Neutrophil (primary cell): ENCODE data around the gene ZBTB42.

Source experiments
- H3K27ac ChIP-seq: fragments of 200-600 bp; sonication (generic); 2 replicates; pipeline ENCODE4 v1.5.1; 2016; ENCODE audit warnings: mild to moderate bottlenecking, moderate library complexity
- H3K27me3 ChIP-seq: fragments of 200-600 bp; sonication (generic); 2 replicates; pipeline ENCODE4 v1.6.0; 2016; ENCODE audit warnings: mild to moderate bottlenecking
- H3K36me3 ChIP-seq: fragments of 200-600 bp; sonication (generic); 2 replicates; pipeline ENCODE4 v1.5.1; 2017
- H3K4me1 ChIP-seq, 2 experiments: fragments of 200-600 bp in 1 of 2; sonication (generic) in 1 of 2; 1 replicate in 1 of 2; 2 replicates in 1 of 2; pipeline versions ENCODE4 v1.5.1 to v1.6.1; 2013 to 2016; ENCODE audit warnings: low read depth in 1 of 2, low read length in 1 of 2, mild to moderate bottlenecking in 1 of 2, moderate library complexity in 1 of 2; ENCODE audit not compliant: control insufficient read depth in 1 of 2, insufficient read depth in 1 of 2
- H3K4me3 ChIP-seq, 2 experiments: fragments of 200-600 bp in 1 of 2; sonication (generic) in 1 of 2; 1 replicate in 1 of 2; 2 replicates in 1 of 2; pipeline ENCODE4 v1.5.1; 2013 to 2016; ENCODE audit warnings: low read depth in 1 of 2, low read length in 1 of 2, mild to moderate bottlenecking in 1 of 2, moderate library complexity in 1 of 2
- H3K9me3 ChIP-seq: fragments of 200-600 bp; sonication (generic); 2 replicates; pipeline ENCODE4 v1.5.1; 2016
- TF ChIP-seq, protein P1 (sequence below): fragments of 200-600 bp; sonication (generic); IDR thresholded peaks from 2 replicates; pipeline ENCODE4 v1.5.1; 2016; ENCODE audit warnings: antibody characterized with exemption

The ZBTB42 gene

DNA sequence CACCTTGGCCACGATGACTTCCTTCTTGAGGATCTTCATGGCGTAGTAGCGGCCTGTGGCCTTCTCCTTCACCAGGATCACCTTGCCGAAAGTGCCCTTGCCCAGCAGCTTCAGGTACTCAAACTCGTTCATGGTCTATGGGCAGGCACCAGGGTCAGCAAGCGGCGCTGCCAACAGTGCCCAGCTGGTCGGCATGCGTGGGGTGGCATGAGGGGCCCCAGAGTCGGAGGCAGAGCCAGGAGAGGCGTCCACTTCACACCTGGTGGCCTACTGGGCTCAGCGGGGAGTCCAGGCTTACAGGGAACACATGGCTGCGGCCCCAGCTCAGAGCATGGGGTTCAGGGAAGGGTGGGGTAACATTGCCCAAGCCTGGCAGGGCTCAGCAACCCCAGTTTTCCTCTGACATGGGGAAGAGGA lies 25.8 kb upstream of the ZBTB42 start:
- H3K4me3 ChIP-seq: no peak overlapping the region
- H3K4me1 ChIP-seq: no peaks in the 10 kb centered on the region
- no peaks in the 10 kb centered on the region for H3K27me3 ChIP-seq
- H3K27ac ChIP-seq: no peak overlapping the region
- peaks cover 94% of the 10 kb centered on the region for H3K36me3 ChIP-seq
- TF ChIP-seq, protein P1, sequence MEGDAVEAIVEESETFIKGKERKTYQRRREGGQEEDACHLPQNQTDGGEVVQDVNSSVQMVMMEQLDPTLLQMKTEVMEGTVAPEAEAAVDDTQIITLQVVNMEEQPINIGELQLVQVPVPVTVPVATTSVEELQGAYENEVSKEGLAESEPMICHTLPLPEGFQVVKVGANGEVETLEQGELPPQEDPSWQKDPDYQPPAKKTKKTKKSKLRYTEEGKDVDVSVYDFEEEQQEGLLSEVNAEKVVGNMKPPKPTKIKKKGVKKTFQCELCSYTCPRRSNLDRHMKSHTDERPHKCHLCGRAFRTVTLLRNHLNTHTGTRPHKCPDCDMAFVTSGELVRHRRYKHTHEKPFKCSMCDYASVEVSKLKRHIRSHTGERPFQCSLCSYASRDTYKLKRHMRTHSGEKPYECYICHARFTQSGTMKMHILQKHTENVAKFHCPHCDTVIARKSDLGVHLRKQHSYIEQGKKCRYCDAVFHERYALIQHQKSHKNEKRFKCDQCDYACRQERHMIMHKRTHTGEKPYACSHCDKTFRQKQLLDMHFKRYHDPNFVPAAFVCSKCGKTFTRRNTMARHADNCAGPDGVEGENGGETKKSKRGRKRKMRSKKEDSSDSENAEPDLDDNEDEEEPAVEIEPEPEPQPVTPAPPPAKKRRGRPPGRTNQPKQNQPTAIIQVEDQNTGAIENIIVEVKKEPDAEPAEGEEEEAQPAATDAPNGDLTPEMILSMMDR: no peak
- no peaks in the 10 kb centered on the region for H3K9me3 ChIP-seq

DNA sequence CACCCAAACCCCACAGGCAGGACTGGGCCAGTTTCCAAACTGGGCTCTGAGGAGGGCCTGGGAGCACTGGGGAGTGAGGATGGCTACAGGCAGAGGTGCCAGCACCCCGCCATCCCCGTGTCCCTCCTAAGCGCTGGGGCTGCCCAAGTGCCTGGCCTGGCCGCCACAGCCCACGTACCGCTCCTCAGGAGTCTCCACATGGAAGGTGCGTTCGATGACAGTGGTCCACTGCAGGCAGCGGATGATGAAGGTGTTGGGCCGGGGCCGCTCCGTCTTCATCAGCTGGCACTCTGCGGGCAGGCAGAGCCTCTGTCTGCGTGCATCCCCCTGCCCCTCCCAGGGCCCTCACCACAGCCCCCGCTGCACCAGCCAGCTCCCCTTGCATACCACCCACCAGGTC lies 24.4 kb upstream of the ZBTB42 start:
- Histone ChIP-seq H3K27me3 (no peaks in the 10 kb centered on the region), H3K36me3 (peaks cover 94% of the 10 kb centered on the region), H3K27ac (no peak overlapping the region), H3K9me3 (no peaks in the 10 kb centered on the region), H3K4me1 (no peaks in the 10 kb centered on the region), H3K4me3 (no peak overlapping the region)
- TF ChIP-seq, protein P1: no peak

DNA sequence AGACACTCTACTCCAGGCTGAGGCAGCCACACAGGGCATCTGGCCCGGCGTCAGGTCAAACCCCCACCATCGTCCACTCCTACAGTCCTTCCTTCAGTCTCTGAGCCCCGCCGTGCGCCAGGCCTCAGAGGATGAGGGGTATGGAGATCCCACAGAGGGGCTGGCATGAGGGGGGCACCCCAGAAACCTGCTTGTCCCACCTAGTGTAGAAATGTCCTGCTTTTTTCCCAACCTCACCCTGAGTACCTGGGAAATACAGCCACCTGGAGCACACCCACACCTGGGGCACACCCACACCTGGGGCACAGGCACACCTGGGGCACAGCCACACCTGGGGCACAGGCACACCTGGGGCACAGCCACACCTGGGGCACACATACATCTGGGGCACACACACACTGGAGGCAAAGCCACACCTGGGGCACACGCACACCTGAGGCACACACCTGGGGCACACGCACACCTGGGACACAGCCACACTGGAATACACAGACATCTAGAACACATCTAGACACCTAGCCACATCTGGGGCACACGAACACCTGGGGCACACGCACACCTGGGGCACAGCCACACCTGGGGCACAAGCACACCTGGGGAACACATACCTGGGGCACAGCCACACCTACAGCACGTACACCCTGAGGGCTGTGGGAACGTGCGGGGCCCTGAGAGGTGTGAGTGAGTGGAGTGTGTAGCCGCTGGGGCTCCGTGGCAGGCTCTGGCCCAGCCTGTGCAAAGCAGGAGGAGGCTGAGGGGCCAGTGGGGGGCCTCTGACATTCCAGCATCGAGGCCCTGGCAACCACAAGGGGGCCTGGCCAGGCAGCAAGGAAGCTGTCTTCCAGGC lies 23.7 kb upstream of the ZBTB42 start:
- H3K9me3 ChIP-seq: no peaks in the 10 kb centered on the region
- H3K4me1 ChIP-seq: no peaks in the 10 kb centered on the region
- no peak overlapping the region for H3K4me3 ChIP-seq
- TF ChIP-seq, protein P1: no peak
- H3K27ac ChIP-seq: no peak overlapping the region
- peaks cover 94% of the 10 kb centered on the region for H3K36me3 ChIP-seq
- no peaks in the 10 kb centered on the region for H3K27me3 ChIP-seq

DNA sequence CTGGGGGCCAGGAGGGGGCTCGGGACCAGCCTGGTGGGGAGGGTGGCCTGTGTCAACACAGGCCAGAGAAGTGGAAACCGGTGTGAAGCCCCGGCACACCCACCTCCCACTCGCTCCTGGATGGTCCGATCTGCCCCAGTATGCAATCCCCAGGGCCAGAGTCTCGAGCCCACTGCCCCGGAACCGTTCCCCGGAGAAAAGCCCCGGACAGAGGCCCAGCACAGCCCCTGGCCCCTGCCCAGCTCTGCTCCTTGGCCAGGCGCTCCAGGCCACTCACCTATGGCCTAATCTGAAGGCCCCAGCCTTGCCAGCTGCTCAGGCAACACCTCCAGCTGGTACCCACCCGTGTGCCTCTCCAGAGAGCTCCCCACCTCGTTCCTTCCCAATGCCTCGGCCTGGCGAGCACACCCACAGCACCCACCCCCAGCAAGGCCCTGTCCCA lies 23.1 kb upstream of the ZBTB42 start:
- Histone ChIP-seq H3K27ac (no peak overlapping the region), H3K27me3 (no peaks in the 10 kb centered on the region), H3K4me1 (no peaks in the 10 kb centered on the region), H3K36me3 (peaks cover 93% of the 10 kb centered on the region), H3K4me3 (no peak overlapping the region), H3K9me3 (no peaks in the 10 kb centered on the region)
- TF ChIP-seq, protein P1: no peak

DNA sequence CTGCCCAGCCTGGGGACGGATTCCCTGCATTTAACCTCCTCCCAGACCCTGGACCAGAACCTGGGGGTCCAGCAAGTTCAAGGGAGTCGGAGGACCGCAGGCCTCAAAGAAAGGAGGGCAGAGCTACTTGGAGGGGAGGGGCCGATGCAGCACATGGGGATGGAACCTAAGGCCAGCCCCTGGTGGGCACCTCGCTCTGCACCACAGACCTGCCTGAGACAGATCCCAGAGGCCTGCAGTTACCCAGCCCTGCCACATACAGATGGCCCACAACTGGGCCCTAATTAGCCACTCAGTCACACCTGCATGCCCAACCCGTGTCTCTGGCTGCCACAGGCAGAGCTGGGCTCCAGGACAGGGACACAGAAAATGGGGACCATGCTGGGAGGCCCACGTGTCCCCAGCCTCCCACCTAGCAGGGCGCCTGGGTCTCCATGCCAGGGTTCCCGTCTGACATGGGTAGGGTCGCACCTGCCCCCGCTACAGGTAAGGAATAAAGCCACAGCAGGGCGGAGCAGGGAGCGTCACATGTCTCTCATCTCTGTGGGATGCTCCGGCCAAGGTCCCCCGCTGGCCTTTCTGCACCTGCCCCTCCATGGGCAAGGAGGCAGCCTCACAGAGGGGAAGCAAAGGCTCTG lies 22.1 kb upstream of the ZBTB42 start:
- Histone ChIP-seq H3K36me3 (peaks cover 86% of the 10 kb centered on the region), H3K27me3 (no peaks in the 10 kb centered on the region), H3K9me3 (no peaks in the 10 kb centered on the region), H3K4me1 (no peaks in the 10 kb centered on the region), H3K4me3 (no peak overlapping the region), H3K27ac (no peak overlapping the region)
- TF ChIP-seq, protein P1: no peak
